K562 (cell line): ENCODE data around the gene GMEB1. TPM values are rescaled to one million over a fixed set of nuclear protein-coding genes. Genes with fewer than 3 reads are reported as not detected.
A peak's percentile ranks its signal among the peaks of the same experiment; 100 is the strongest.

Experiments used
- ARNT ChIP-seq, 2 experiments: fragments of 450-650 bp; IDR thresholded peaks; 2 replicates each; pipeline ENCODE4 v1.6.1; 2016; ENCODE audit warnings: mild to moderate bottlenecking in 1 of 2
- CBX1 ChIP-seq: sonication (generic); IDR thresholded peaks from 2 replicates; pipeline ENCODE4 v1.6.1; 2016; ENCODE audit warnings: antibody characterized with exemption, low read depth, mild to moderate bottlenecking
- CBX3 ChIP-seq, 2 experiments: IDR thresholded peaks; 1 replicate in 1 of 2; 2 replicates in 1 of 2; pipeline ENCODE4 v1.6.1; 2012; ENCODE audit warnings: inconsistent platforms in 2 of 2, low read length in 2 of 2, borderline replicate concordance in 1 of 2, control low read depth in 1 of 2
- CEBPG ChIP-seq, 3 experiments: fragments of 200-800 bp in 1 of 3; sonication (Bioruptor generic) in 1 of 3; sonication (generic) in 1 of 3; formaldehyde crosslinking in 1 of 3; IDR thresholded peaks in 2 of 3; conservative IDR thresholded peaks in 1 of 3; 2 replicates each; pipeline versions ENCODE4 v1.6.1 to v1.8.0; 2016 to 2022; ENCODE audit warnings: missing compliant biosample characterization in 2 of 3, missing genetic modification characterization in 2 of 3, mild to moderate bottlenecking in 1 of 3, missing genetic modification reagents in 1 of 3
- CHD1 ChIP-seq: fragments of 200-600 bp; sonication (generic); IDR thresholded peaks from one replicate; pipeline ENCODE4 v1.6.1; 2012; ENCODE audit warnings: mild to moderate bottlenecking, moderate library complexity, low read length, inconsistent platforms
- HDAC2 ChIP-seq: fragments of 450-650 bp; IDR thresholded peaks from 2 replicates; pipeline ENCODE4 v1.6.1; 2016; ENCODE audit warnings: mild to moderate bottlenecking
- HOXB6 ChIP-seq: fragments of 250-450 bp; sonication (Bioruptor Pico); IDR thresholded peaks from 2 replicates; pipeline ENCODE4 v1.5.1; 2022; ENCODE audit warnings: mild to moderate bottlenecking, borderline replicate concordance
- L3MBTL2 ChIP-seq: fragments of 450-650 bp; IDR thresholded peaks from 2 replicates; pipeline ENCODE4 v1.6.1; 2016; ENCODE audit warnings: mild to moderate bottlenecking, moderate library complexity
- LEF1 ChIP-seq: fragments of 450-650 bp; IDR thresholded peaks from 2 replicates; pipeline ENCODE4 v1.6.1; 2016; ENCODE audit warnings: mild to moderate bottlenecking
- MCM2 ChIP-seq: fragments of 450-650 bp; IDR thresholded peaks from 2 replicates; pipeline ENCODE4 v1.6.1; 2017; ENCODE audit warnings: low read depth, mild to moderate bottlenecking
- MED1 ChIP-seq: sonication (generic); formaldehyde crosslinking; IDR thresholded peaks from 2 replicates; pipeline ENCODE4 v1.8.1; 2023; ENCODE audit warnings: missing genetic modification reagents, borderline replicate concordance
- NCOA6 ChIP-seq: fragments of 450-650 bp; IDR thresholded peaks from 2 replicates; pipeline ENCODE4 v1.6.1; 2017; ENCODE audit warnings: mild to moderate bottlenecking
- NUFIP1 ChIP-seq: fragments of 450-650 bp; IDR thresholded peaks from 2 replicates; pipeline ENCODE4 v1.6.1; 2018; ENCODE audit not compliant: partially characterized antibody
- PRPF4 ChIP-seq: fragments of 200-400 bp; formaldehyde crosslinking; IDR thresholded peaks from one replicate; pipeline ENCODE4 v1.6.1; 2017; ENCODE audit warnings: low read length, low read depth, mild to moderate bottlenecking; ENCODE audit not compliant: insufficient read depth, poor library complexity, severe bottlenecking
- RBM25 ChIP-seq: fragments of 200-400 bp; formaldehyde crosslinking; IDR thresholded peaks from 2 replicates; pipeline ENCODE4 v1.6.1; 2018; ENCODE audit warnings: low read length, low read depth, moderate library complexity; ENCODE audit not compliant: severe bottlenecking
- TRIM25 ChIP-seq: fragments of 450-650 bp; IDR thresholded peaks from 2 replicates; pipeline ENCODE4 v1.7.0; 2016; ENCODE audit warnings: borderline replicate concordance
- YY1 ChIP-seq, 3 experiments: IDR thresholded peaks; 2 replicates each; pipeline ENCODE4 v1.6.1; 2011; ENCODE audit warnings: low read length in 2 of 3, mild to moderate bottlenecking in 2 of 3, moderate library complexity in 2 of 3, borderline replicate concordance in 1 of 3, control low read depth in 1 of 3, low read depth in 1 of 3; ENCODE audit not compliant: insufficient read depth in 3 of 3, insufficient replicate concordance in 2 of 3, control insufficient read depth in 1 of 3, insufficient read length in 1 of 3; ENCODE audit errors: extremely low read depth in 1 of 3
- ZFPM2 ChIP-seq: fragments of 250-450 bp; sonication (Bioruptor Pico); IDR thresholded peaks from 2 replicates; pipeline ENCODE4 v1.5.1; 2022; ENCODE audit warnings: mild to moderate bottlenecking
- ZNF444 ChIP-seq: fragments of 250-450 bp; sonication (Bioruptor Pico); IDR thresholded peaks from 2 replicates; pipeline ENCODE4 v1.4.0; 2020; ENCODE audit warnings: mild to moderate bottlenecking, moderate library complexity
- polyA plus RNA-seq, 8 experiments: library from polyadenylated mRNA; depleted of rRNA in 4 of 8; stranded (reverse) in 5 of 8; unstranded in 3 of 8; fragments of >200 nt; fragmentation: Nextera tagmentation in 2 of 8; fragmentation: Illumina TruSeq in 1 of 8; extraction: Ambion mirVana in 2 of 8; extraction: Trizol in 1 of 8; gene quantifications; 2 replicates each; pipeline versions ENCODE4 v1.2.1 to v1.2.3, GENCODE V29; 2011 to 2014; ENCODE audit warnings: inconsistent platforms in 1 of 8, missing spikeins in 1 of 8
- total RNA-seq, 7 experiments: library from RNA; depleted of rRNA in 6 of 7; stranded (reverse); fragments of >200 nt in 6 of 7; fragmentation: Illumina TruSeq in 2 of 7; extraction: Trizol in 2 of 7; gene quantifications; 2 replicates each; pipeline versions ENCODE4 v1.2.1 to v1.2.3, GENCODE V29; 2011 to 2021; ENCODE audit warnings: low replicate concordance in 1 of 7
- TF ChIP-seq, protein P1 (sequence below): fragments of 450-650 bp; formaldehyde crosslinking; IDR thresholded peaks from 2 replicates; pipeline ENCODE4 v1.4.0; 2020; ENCODE audit warnings: mild to moderate bottlenecking, mixed read lengths
- TF ChIP-seq, protein P2 (sequence below), 2 experiments: fragments of 450-650 bp in 1 of 2; sonication (generic) in 1 of 2; formaldehyde crosslinking; conservative IDR thresholded peaks; 2 replicates each; pipeline versions ENCODE4 v1.4.0 to v1.8.1; 2020 to 2022; ENCODE audit warnings: mild to moderate bottlenecking in 1 of 2, missing genetic modification reagents in 1 of 2
- TF ChIP-seq, protein P3 (sequence below): fragments of 250-450 bp; sonication (Bioruptor Pico); IDR thresholded peaks from 2 replicates; pipeline ENCODE4 v1.8.0; 2021; ENCODE audit warnings: borderline replicate concordance, mild to moderate bottlenecking, moderate library complexity; ENCODE audit not compliant: poor library complexity, severe bottlenecking

The GMEB1 gene
- total and polyA plus RNA-seq, 9 of the 15 experiments (the other 6 are each of a cell fraction or from before 2014, with no cell fraction given) = 6.6 to 17.5 (median 8.5) TPM

DNA sequence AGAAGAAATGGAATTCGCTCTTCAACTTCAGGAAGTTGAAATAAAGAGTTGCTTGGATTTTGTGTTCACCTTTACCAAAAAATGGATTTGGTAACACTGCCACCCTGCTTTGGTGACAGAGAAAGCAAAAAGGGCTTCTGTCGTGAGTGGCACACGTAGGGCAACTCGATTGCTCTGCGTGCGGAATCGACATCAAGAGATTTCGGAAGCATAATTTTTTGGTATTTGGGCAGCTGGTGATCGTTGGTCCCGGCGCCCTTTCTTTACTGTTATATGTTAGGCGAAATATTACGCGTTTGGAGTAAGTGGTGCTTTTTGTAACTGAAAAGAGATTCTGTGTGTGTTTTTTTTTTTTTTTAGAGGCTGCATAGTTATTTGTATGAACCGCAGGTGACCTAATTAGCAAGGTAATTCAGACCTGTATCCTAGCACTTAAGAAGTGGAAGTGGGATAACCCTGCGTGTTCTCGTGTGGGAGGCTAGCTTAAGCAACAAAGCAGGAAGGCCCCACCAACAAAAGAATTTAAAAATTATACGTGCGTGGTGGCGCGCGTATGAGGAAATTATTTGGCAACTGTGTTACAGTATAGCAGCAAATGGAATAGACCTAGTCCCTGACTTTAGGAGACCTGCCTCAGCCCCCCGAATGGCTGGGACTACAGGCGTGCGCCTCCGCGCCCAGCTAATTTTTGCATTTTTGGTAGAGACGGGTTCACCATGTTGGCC is 19.9 kb upstream of the GMEB1 start, which contains the start of gene RNU11 (continued):
- peak; percentile 99 for TF ChIP-seq NUFIP1
- peak; percentile 98 for TF ChIP-seq TRIM25
- TF ChIP-seq CHD1 = no peak
- peak in 1 of 2 experiments; percentile 98; a peak in 2 of 3 replicates for TF ChIP-seq CBX3 (IDR thresholded peaks at IDR 0.05; ENCODE audit: borderline replicate concordance in 1 of 2, low read length in 2 of 2)
- TF ChIP-seq, protein P1, sequence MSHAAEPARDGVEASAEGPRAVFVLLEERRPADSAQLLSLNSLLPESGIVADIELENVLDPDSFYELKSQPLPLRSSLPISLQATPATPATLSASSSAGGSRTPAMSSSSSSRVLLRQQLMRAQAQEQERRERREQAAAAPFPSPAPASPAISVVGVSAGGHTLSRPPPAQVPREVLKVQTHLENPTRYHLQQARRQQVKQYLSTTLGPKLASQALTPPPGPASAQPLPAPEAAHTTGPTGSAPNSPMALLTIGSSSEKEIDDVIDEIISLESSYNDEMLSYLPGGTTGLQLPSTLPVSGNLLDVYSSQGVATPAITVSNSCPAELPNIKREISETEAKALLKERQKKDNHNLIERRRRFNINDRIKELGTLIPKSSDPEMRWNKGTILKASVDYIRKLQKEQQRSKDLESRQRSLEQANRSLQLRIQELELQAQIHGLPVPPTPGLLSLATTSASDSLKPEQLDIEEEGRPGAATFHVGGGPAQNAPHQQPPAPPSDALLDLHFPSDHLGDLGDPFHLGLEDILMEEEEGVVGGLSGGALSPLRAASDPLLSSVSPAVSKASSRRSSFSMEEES (CRISPR knock-in tag) = peak; percentile 70; the same call in 1 of the 2 replicates
- peak; percentile 99 for TF ChIP-seq ARNT (IDR thresholded peaks at IDR 0.05)
- TF ChIP-seq, protein P2, sequence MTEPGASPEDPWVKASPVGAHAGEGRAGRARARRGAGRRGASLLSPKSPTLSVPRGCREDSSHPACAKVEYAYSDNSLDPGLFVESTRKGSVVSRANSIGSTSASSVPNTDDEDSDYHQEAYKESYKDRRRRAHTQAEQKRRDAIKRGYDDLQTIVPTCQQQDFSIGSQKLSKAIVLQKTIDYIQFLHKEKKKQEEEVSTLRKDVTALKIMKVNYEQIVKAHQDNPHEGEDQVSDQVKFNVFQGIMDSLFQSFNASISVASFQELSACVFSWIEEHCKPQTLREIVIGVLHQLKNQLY (CRISPR knock-in tag; conservative IDR thresholded peaks at IDR 0.05) = peak; percentile 98 to 99
- peak; percentile 100 for TF ChIP-seq CBX1
- peak; percentile 80 for TF ChIP-seq NCOA6
- TF ChIP-seq RBM25 = no peak
- TF ChIP-seq CEBPG (CRISPR knock-in tag; IDR thresholded peaks at IDR 0.05) = peak; percentile 82
- TF ChIP-seq CEBPG (tag; conservative IDR thresholded peaks at IDR 0.05 in 1 of 2, IDR thresholded peaks at IDR 0.05 in 1 of 2) = peak; percentile 78 to 92; a peak in 3 of 4 replicates
- peak; percentile 100 for TF ChIP-seq MED1 (CRISPR knock-in tag)
- no peak for TF ChIP-seq MCM2
- TF ChIP-seq ZNF444 = peak; percentile 97
- peak; percentile 98 for TF ChIP-seq HOXB6 (CRISPR knock-in tag)
- peak; percentile 48 for TF ChIP-seq PRPF4
- peak; percentile 83; the same call in 1 of the 2 replicates for TF ChIP-seq HDAC2
- TF ChIP-seq LEF1 = peak; percentile 90
- TF ChIP-seq YY1 (IDR thresholded peaks at IDR 0.05; ENCODE audit: borderline replicate concordance in 1 of 3, control insufficient read depth in 1 of 3, extremely low read depth in 1 of 3, insufficient read depth in 3 of 3, insufficient read length in 1 of 3, insufficient replicate concordance in 2 of 3, low read depth in 1 of 3, low read length in 2 of 3) = peak in 2 of 3 experiments; percentile 76 to 85
- peak; percentile 91 for TF ChIP-seq ZFPM2
- TF ChIP-seq, protein P3, sequence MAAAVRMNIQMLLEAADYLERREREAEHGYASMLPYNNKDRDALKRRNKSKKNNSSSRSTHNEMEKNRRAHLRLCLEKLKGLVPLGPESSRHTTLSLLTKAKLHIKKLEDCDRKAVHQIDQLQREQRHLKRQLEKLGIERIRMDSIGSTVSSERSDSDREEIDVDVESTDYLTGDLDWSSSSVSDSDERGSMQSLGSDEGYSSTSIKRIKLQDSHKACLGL (CRISPR knock-in tag) = peak; percentile 63
- TF ChIP-seq L3MBTL2 = no peak
